Adrenal gland (tissue), 12 donors: ENCODE data around the gene FILIP1. TPM values are rescaled to one million over a fixed set of nuclear protein-coding genes. Genes with fewer than 3 reads are reported as not detected.

Experiments
- DNase-seq, 7 donors: peaks; one replicate each; pipeline ENCODE4 v3.0.0-alpha.2; 2019 to 2020
- H3K27ac ChIP-seq, 5 donors: fragments of 200-600 bp; sonication (generic) in 4 of 5; 1 replicate in 3 of 5; 2 replicates in 2 of 5; pipeline versions ENCODE4 v1.5.1 to v1.8.0; 2016 to 2020; ENCODE audit warnings: mild to moderate bottlenecking in 1 of 5
- H3K27me3 ChIP-seq: fragments of 200-600 bp; 2 replicates; pipeline ENCODE4 v1.8.0; 2021
- H3K36me3 ChIP-seq, 2 donors: fragments of 200-600 bp; replicated peaks in 1 of 2; 1 replicate in 1 of 2; 2 replicates in 1 of 2; pipeline versions ENCODE4 v1.5.1 to v1.8.0; 2018 to 2022
- H3K4me1 ChIP-seq, 2 donors: fragments of 200-600 bp; replicated peaks in 1 of 2; 1 replicate in 1 of 2; 2 replicates in 1 of 2; pipeline versions ENCODE4 v1.5.1 to v1.8.0; 2018 to 2021
- H3K4me3 ChIP-seq, 4 donors: fragments of 200-600 bp; sonication (generic) in 3 of 4; one replicate each; pipeline ENCODE4 v1.5.1; 2016 to 2018
- H3K9me3 ChIP-seq, 3 donors: fragments of 200-600 bp; sonication (generic) in 1 of 3; replicated peaks in 1 of 3; 1 replicate in 2 of 3; 2 replicates in 1 of 3; pipeline versions ENCODE4 v1.5.1 to v1.8.0; 2016 to 2021
- POLR2A ChIP-seq, 2 donors: fragments of 450-650 bp; IDR thresholded peaks; one replicate each; pipeline ENCODE4 v1.6.1; 2017; ENCODE audit warnings: antibody characterized with exemption in 2 of 2, mild to moderate bottlenecking in 2 of 2, moderate library complexity in 1 of 2
- WGBS, 4 donors: extraction: QIAGEN DNeasy Blood & Tissue Kit in 2 of 4; methylation state at CpG; one replicate each; pipeline versions ENCODE4 v1.1.5 to v1.1.7; 2013 to 2017; 5-methylcytosine and 5-hydroxymethylcytosine counted together
- intact Hi-C, 2 donors: fragments of 100-400 bp; cut with DNase I; formaldehyde crosslinking; loops; one replicate each; pipeline versions ENCODE4 v1.14.1 to v1.15.0; 2022 to 2023
- polyA plus RNA-seq, 3 donors: library from polyadenylated mRNA; stranded (reverse); fragments of 200-250 nt in 2 of 3; fragments of 350-450 nt in 1 of 3; fragmentation: Illumina TruSeq in 1 of 3; extraction: RNeasy Lipid Tissue Mini Kit (QIAGEN cat#74804) in 1 of 3; gene quantifications; one replicate each; pipeline ENCODE4 v1.2.3, GENCODE V29; 2013 to 2014
- total RNA-seq, 9 donors: library from RNA; depleted of rRNA in 4 of 9; stranded (reverse); fragments of >200 nt in 4 of 9; fragments of 120-200 nt in 1 of 9; fragmentation: NEBNext Ultra II Directional in 1 of 9; extraction: Animal tissue kit (Norgen Biotek cat#: 25700) in 1 of 9; gene quantifications; one replicate each; pipeline versions ENCODE4 v1.1.0 to v1.2.4, GENCODE V29; 2013 to 2023
- TF ChIP-seq, protein P1 (sequence below), 6 experiments: fragments of 450-650 bp in 4 of 6; fragments of 200-600 bp in 2 of 6; sonication (generic) in 1 of 6; IDR thresholded peaks; 1 replicate in 5 of 6; 2 replicates in 1 of 6; pipeline versions ENCODE4 v1.5.1 to v1.8.0; 2016 to 2021; ENCODE audit warnings: antibody characterized with exemption in 6 of 6, mild to moderate bottlenecking in 2 of 6, moderate library complexity in 1 of 6
- donor health status: healthy with polysubstance abuse.
- donor health status: Bipolar disorder and iron deficiency.
- donor health status: DM: yes; HTN: yes; CAD: no.
- donor health status: DM: no; HTN: no; CAD: no.
- donor health status: DM: no; HTN: no; CAD: no.
- donor health status: DM: yes; HTN: yes; CAD: no.

The FILIP1 gene
- total and polyA plus RNA-seq, 12 donors, result 0.94 to 8.0 (median 2.3) TPM

DNA sequence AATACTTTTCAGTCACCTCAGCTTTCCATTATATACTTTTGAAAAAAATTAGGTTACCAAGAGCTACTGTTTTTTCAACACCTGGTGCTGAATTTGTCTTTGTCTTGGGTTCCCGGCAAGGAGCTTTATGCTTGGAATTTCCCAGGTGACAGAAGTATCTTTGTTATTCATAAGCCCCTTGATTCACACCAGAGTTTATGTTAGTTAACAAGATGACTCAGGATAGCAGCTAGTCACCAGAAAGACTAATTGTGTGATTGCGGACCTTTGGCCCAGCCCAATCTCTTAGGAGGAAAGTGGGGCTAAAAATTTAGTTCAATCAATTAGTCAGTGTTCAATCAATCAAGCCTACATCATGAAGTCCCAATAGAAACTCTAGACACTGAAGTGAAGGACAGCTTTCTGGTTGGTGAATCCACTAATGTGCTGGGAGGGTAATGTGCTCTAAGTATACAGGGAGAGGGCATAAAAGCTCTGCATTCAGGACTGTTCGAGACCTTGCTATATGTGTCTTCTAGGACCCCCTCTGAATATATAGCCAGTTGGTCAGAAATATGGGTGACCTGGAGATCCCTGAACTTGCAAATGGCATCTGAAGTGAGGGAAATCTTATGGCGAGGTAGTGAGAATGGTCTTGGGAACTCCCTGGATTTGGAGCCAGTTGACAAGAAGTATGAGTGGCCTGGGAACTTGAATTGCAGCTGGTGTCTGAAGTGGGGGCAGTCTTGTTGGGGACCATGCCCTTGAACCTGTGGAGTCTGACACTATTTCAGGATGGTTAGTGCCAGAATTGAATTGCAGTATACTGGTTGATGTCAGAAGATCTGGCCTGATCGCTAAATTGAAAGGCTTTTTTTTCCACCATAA is 225.2 kb downstream of the FILIP1 start:
- Histone ChIP-seq H3K9me3 (no peaks in the 10 kb centered on the region), H3K27me3 (no peaks in the 10 kb centered on the region), H3K36me3 (no peaks in the 10 kb centered on the region), H3K4me3 (no peak overlapping the region), H3K27ac (no peak overlapping the region), H3K4me1 (peaks cover 0 to 21% of the 10 kb centered on the region in 2 donors)
- intact Hi-C loops, result no loop called here
- no peak for DNase-seq
- TF ChIP-seq POLR2A (IDR thresholded peaks at IDR 0.05), result no peak
- TF ChIP-seq, protein P1, sequence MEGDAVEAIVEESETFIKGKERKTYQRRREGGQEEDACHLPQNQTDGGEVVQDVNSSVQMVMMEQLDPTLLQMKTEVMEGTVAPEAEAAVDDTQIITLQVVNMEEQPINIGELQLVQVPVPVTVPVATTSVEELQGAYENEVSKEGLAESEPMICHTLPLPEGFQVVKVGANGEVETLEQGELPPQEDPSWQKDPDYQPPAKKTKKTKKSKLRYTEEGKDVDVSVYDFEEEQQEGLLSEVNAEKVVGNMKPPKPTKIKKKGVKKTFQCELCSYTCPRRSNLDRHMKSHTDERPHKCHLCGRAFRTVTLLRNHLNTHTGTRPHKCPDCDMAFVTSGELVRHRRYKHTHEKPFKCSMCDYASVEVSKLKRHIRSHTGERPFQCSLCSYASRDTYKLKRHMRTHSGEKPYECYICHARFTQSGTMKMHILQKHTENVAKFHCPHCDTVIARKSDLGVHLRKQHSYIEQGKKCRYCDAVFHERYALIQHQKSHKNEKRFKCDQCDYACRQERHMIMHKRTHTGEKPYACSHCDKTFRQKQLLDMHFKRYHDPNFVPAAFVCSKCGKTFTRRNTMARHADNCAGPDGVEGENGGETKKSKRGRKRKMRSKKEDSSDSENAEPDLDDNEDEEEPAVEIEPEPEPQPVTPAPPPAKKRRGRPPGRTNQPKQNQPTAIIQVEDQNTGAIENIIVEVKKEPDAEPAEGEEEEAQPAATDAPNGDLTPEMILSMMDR (IDR thresholded peaks at IDR 0.05), result no peak
- 76 to 83% (median 82%) methylated on average over 5 of the region's 5 CpGs for WGBS, 4 donors

DNA sequence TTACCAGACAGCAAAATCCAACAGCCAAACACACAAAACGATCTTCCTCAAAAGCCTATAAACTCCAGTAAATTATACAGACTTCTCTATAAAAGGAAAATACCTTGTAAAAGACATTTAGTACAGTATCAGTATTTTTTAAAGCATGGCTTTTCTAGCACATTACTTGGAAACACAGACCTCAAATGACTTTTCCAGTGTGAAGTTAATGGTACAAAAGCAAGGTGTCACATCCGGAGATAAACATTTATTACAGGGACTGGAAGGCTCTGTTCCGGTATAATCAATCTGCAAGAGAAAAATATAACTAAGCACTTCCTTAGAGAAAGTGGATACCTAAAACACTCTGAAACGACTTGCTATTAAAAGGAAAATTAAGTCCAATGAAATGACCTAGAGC is 226.1 kb downstream of the FILIP1 start:
- intact Hi-C loops, result no loop called here
- H3K4me1 ChIP-seq, result peaks cover 0 to 29% of the 10 kb centered on the region in 2 donors
- no peak overlapping the region for H3K4me3 ChIP-seq
- WGBS, 4 donors, result 25 to 30% (median 28%) methylated on average over 4 of the region's 4 CpGs
- H3K9me3 ChIP-seq, result no peaks in the 10 kb centered on the region
- TF ChIP-seq, protein P1 (IDR thresholded peaks at IDR 0.05), result no peak
- TF ChIP-seq POLR2A (IDR thresholded peaks at IDR 0.05), result no peak
- no peak overlapping the region for H3K27ac ChIP-seq
- H3K27me3 ChIP-seq, result no peaks in the 10 kb centered on the region
- no peaks in the 10 kb centered on the region for H3K36me3 ChIP-seq
- DNase-seq, result no peak

DNA sequence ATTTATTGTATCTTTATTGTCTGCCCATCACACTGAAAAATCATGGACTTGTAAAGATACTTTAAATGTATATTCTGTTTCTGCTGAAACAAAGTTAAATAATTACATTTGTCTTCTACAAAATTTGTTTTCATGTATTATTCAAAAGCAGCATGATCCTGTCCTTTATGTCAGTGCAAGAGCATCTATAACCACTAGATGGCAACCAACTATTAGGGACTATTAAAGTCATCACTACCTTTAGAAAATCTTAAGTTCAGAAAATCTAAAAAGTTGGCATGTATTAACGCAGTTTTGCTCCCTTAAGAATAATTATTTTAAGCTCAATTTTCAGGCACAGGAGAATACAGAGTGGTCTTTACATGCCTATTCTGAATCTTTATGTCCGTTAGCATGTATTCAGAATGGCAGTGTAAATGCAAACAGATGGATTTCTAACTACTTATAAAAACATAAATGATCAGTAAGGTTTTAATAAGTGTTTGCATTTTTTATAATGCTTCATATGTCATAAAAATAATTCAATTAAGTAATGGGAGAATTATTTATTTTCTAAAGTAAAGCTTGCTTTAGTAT is 226.8 kb downstream of the FILIP1 start:
- Histone ChIP-seq H3K36me3 (no peaks in the 10 kb centered on the region), H3K27me3 (no peaks in the 10 kb centered on the region), H3K4me3 (no peak overlapping the region), H3K27ac (no peak overlapping the region), H3K9me3 (no peaks in the 10 kb centered on the region), H3K4me1 (peaks cover 0 to 25% of the 10 kb centered on the region in 2 donors)
- 47 to 50% (median 49%) methylated on average over 2 of the region's 2 CpGs for WGBS, 4 donors
- intact Hi-C loops, result no loop called here
- TF ChIP-seq, protein P1 (IDR thresholded peaks at IDR 0.05), result peak; percentile 68 to 86 (median 74)
- TF ChIP-seq POLR2A (IDR thresholded peaks at IDR 0.05), result no peak
- DNase-seq, result no peak

DNA sequence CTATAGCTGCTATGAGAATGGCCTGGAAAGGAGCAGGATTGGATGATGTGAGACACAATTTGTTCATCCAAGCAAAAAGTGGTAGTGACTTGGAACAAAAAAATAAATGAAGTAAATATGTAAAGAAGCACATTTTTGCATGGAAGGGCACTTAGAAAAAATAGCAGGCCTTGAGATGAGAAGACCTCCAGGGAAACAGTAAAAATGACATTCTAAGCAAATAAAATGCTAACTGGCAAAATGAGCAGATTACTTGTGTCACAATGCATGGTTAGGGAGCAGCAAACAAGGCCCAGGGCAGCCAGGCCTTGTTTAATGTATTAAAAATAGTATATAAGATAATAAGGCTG is 230.2 kb downstream of the FILIP1 start:
- peaks cover 0 to 11% of the 10 kb centered on the region in 2 donors for H3K36me3 ChIP-seq

More for the DNA sequence above, 230.2 kb downstream of the FILIP1 start:
- H3K9me3 ChIP-seq, result no peaks in the 10 kb centered on the region
- no peak overlapping the region for H3K27ac ChIP-seq
- no peak for TF ChIP-seq POLR2A (IDR thresholded peaks at IDR 0.05)
- TF ChIP-seq, protein P1 (IDR thresholded peaks at IDR 0.05), result no peak
- intact Hi-C loops, result no loop called here
- H3K4me3 ChIP-seq, result no peak overlapping the region
- no peak for DNase-seq
- peaks cover 0 to 25% of the 10 kb centered on the region in 2 donors for H3K4me1 ChIP-seq
- no peaks in the 10 kb centered on the region for H3K27me3 ChIP-seq
